Keratinocyte (primary cell): ENCODE measurements around the gene TXNDC2.

Experiments used
- CTCF ChIP-seq, 3 experiments: IDR thresholded peaks in 1 of 3; conservative IDR thresholded peaks in 1 of 3; optimal IDR thresholded peaks in 1 of 3; 2 replicates in 2 of 3; 3 replicates in 1 of 3; pipeline versions ENCODE3 to v1.5.1; 2011; ENCODE audit warnings: low read length in 3 of 3, mild to moderate bottlenecking in 3 of 3, moderate library complexity in 2 of 3, control low read depth in 1 of 3, inconsistent platforms in 1 of 3; ENCODE audit not compliant: insufficient read depth in 2 of 3; ENCODE audit errors: extremely low read depth in 1 of 3
- EZH2 ChIP-seq: IDR thresholded peaks from one replicate; pipeline ENCODE4 v1.6.1; 2012; ENCODE audit warnings: inconsistent platforms, mild to moderate bottlenecking, low read length, moderate library complexity

- TF ChIP-seq CTCF (optimal IDR thresholded peaks at IDR 0.05 in 1 of 3, IDR thresholded peaks at IDR 0.05 in 1 of 3, conservative IDR thresholded peaks at IDR 0.05 in 1 of 3; ENCODE audit: extremely low read depth in 1 of 3, insufficient read depth in 2 of 3, low read length in 3 of 3) = no peak
- TF ChIP-seq EZH2 = no peak
These were observed 15.9 kb upstream of the TXNDC2 start for GRCh38 chr18:9869715-9870430.
